Left forelimb (tissue), 1 donor: ENCODE measurements around the gene TMEM132D.

ENCODE experiments used
- DNase-seq: peaks from one replicate; pipeline ENCODE4 v3.0.0-alpha.2; 2018; ENCODE audit warnings: low spot score

Gene TMEM132D

GRCh38 chr12:129339336-129339735 lies 564.5 kb downstream of the TMEM132D start:
- DNase-seq: no peak

- DNase-seq: no peak
Observed at GRCh38 chr12:129337413-129337812, 566.4 kb downstream of the TMEM132D start.

- no peak for DNase-seq
Observed at GRCh38 chr12:129335773-129336172, 568.1 kb downstream of the TMEM132D start.

- DNase-seq: no peak
Observed at GRCh38 chr12:129332286-129332685, 571.5 kb downstream of the TMEM132D start.

GRCh38 chr12:129331356-129332085 lies 572.3 kb downstream of the TMEM132D start:
- DNase-seq: no peak

GRCh38 chr12:129328235-129328634 lies 575.6 kb downstream of the TMEM132D start:
- DNase-seq: no peak

- no peak for DNase-seq
Observed at GRCh38 chr12:129325566-129325965, 578.3 kb downstream of the TMEM132D start.

GRCh38 chr12:129312048-129312447 lies 591.8 kb downstream of the TMEM132D start:
- no peak for DNase-seq

- no peak for DNase-seq
Observed at GRCh38 chr12:129310346-129310745, 593.5 kb downstream of the TMEM132D start.

GRCh38 chr12:129305851-129306250 lies 598.0 kb downstream of the TMEM132D start:
- no peak for DNase-seq

- DNase-seq: no peak
Observed at GRCh38 chr12:129304529-129304928, 599.3 kb downstream of the TMEM132D start.

- no peak for DNase-seq
Observed at GRCh38 chr12:129300011-129300410, 603.8 kb downstream of the TMEM132D start.

GRCh38 chr12:129298921-129299320 lies 604.9 kb downstream of the TMEM132D start:
- DNase-seq: no peak

- DNase-seq: no peak
Observed at GRCh38 chr12:129296671-129297070, 607.2 kb downstream of the TMEM132D start.

- DNase-seq: no peak
Observed at GRCh38 chr12:129294868-129295267, 609.0 kb downstream of the TMEM132D start.

GRCh38 chr12:129279771-129280170 lies 624.1 kb downstream of the TMEM132D start:
- no peak for DNase-seq

- no peak for DNase-seq
Observed at GRCh38 chr12:129276361-129277060, 627.3 kb downstream of the TMEM132D start.

- no peak for DNase-seq
Observed at GRCh38 chr12:129269756-129270495, 633.9 kb downstream of the TMEM132D start.

GRCh38 chr12:129258781-129259318 lies 645.0 kb downstream of the TMEM132D start:
- DNase-seq: no peak

GRCh38 chr12:129257524-129257923 lies 646.3 kb downstream of the TMEM132D start:
- no peak for DNase-seq

- DNase-seq: no peak
Observed at GRCh38 chr12:129246630-129247029, 657.2 kb downstream of the TMEM132D start.

GRCh38 chr12:129245769-129246168 lies 658.1 kb downstream of the TMEM132D start:
- no peak for DNase-seq

- DNase-seq: no peak
Observed at GRCh38 chr12:129241852-129242251, 662.0 kb downstream of the TMEM132D start.
